Keratinocyte (primary cell): ENCODE results near the gene CXCR2. TPM values are rescaled to one million over a fixed set of nuclear protein-coding genes. Genes with fewer than 3 reads are reported as not detected.
"Not testable (repeated sequence)": the region's sequence is repeated elsewhere in the genome, so short reads cannot be mapped to it uniquely, and the experiment has no call there.

ENCODE experiments used
- DNase-seq: peaks from one replicate; pipeline ENCODE4 v3.0.0-alpha.2; 2011; ENCODE audit warnings: low read depth, missing footprints, low spot score
- FAIRE-seq: peaks from 2 replicates; lab custom pipeline; 2011; peaks lifted over from hg19 to GRCh38; lab: Jason Lieb, UNC
- H2AFZ ChIP-seq: 2 replicates; pipeline ENCODE4 v1.6.0; 2012; ENCODE audit warnings: low read length, control low read depth, inconsistent platforms; ENCODE audit not compliant: control insufficient read depth
- H3K27ac ChIP-seq: 2 replicates; pipeline ENCODE4 v1.5.1; 2011; ENCODE audit warnings: low read length; ENCODE audit not compliant: control insufficient read depth, insufficient read depth
- H3K27me3 ChIP-seq: 3 replicates; pipeline ENCODE4 v1.6.0; 2011; ENCODE audit warnings: low read length; ENCODE audit not compliant: control insufficient read depth, insufficient read depth; ENCODE audit errors: extremely low read depth
- H3K36me3 ChIP-seq, 2 experiments: 2 replicates in 1 of 2; 3 replicates in 1 of 2; pipeline ENCODE4 v1.5.1; 2011; ENCODE audit warnings: low read length in 2 of 2, mild to moderate bottlenecking in 1 of 2; ENCODE audit not compliant: control insufficient read depth in 2 of 2, insufficient read depth in 2 of 2; ENCODE audit errors: extremely low read depth in 1 of 2
- H3K4me1 ChIP-seq: 3 replicates; pipeline ENCODE4 v1.5.1; 2011; ENCODE audit warnings: low read length; ENCODE audit not compliant: control insufficient read depth, insufficient read depth; ENCODE audit errors: extremely low read depth
- H3K4me2 ChIP-seq: 3 replicates; pipeline ENCODE4 v1.6.0; 2011; ENCODE audit warnings: low read depth, low read length; ENCODE audit not compliant: control insufficient read depth, insufficient read depth; ENCODE audit errors: extremely low read depth
- H3K4me3 ChIP-seq, 3 experiments: fragments of 200-600 bp in 1 of 3; sonication (generic) in 1 of 3; 2 replicates in 2 of 3; 3 replicates in 1 of 3; pipeline ENCODE4 v1.5.1; 2011 to 2016; ENCODE audit warnings: low read length in 3 of 3, mild to moderate bottlenecking in 3 of 3, control low read depth in 2 of 3, inconsistent platforms in 1 of 3, low read depth in 1 of 3, mixed read lengths in 1 of 3, mixed run types in 1 of 3, moderate library complexity in 1 of 3; ENCODE audit not compliant: control insufficient read depth in 2 of 3, insufficient read depth in 2 of 3; ENCODE audit errors: extremely low read depth in 1 of 3
- H3K79me2 ChIP-seq: 2 replicates; pipeline ENCODE4 v1.6.0; 2012; ENCODE audit warnings: low read length; ENCODE audit not compliant: control insufficient read depth, insufficient read depth
- H3K9ac ChIP-seq: 3 replicates; pipeline ENCODE4 v1.6.0; 2011; ENCODE audit warnings: low read length; ENCODE audit not compliant: control insufficient read depth, insufficient read depth; ENCODE audit errors: extremely low read depth
- H3K9me1 ChIP-seq: 3 replicates; pipeline ENCODE4 v1.6.0; 2011; ENCODE audit warnings: low read length; ENCODE audit not compliant: control insufficient read depth, insufficient read depth; ENCODE audit errors: extremely low read depth
- H3K9me3 ChIP-seq: 2 replicates; pipeline ENCODE4 v1.5.1; 2012; ENCODE audit warnings: low read depth, low read length; ENCODE audit not compliant: control insufficient read depth
- H4K20me1 ChIP-seq: 3 replicates; pipeline ENCODE4 v1.6.0; 2011; ENCODE audit warnings: low read length; ENCODE audit not compliant: control insufficient read depth, insufficient read depth; ENCODE audit errors: extremely low read depth
- CTCF ChIP-seq, 3 experiments: IDR thresholded peaks in 1 of 3; conservative IDR thresholded peaks in 1 of 3; optimal IDR thresholded peaks in 1 of 3; 2 replicates in 2 of 3; 3 replicates in 1 of 3; pipeline versions ENCODE3 to v1.5.1; 2011; ENCODE audit warnings: low read length in 3 of 3, mild to moderate bottlenecking in 3 of 3, moderate library complexity in 2 of 3, control low read depth in 1 of 3, inconsistent platforms in 1 of 3; ENCODE audit not compliant: insufficient read depth in 2 of 3; ENCODE audit errors: extremely low read depth in 1 of 3
- EZH2 ChIP-seq: IDR thresholded peaks from one replicate; pipeline ENCODE4 v1.6.1; 2012; ENCODE audit warnings: inconsistent platforms, mild to moderate bottlenecking, low read length, moderate library complexity
- dilution Hi-C: fragments of 300-500 bp; cut with MboI; formaldehyde crosslinking; loops from one replicate; pipeline ENCODE4 v1.7.0; 2020; ENCODE audit warnings: low sequenced_read_pairs; ENCODE audit not compliant: extremely low pct_ligation_motif_present
- polyA plus RNA-seq, 5 experiments: library from polyadenylated mRNA; depleted of rRNA in 3 of 5; stranded (reverse) in 3 of 5; stranded (forward) in 1 of 5; unstranded in 1 of 5; fragments of >200 nt; gene quantifications; 1 replicate in 1 of 5; 2 replicates in 3 of 5; 3 replicates in 1 of 5; pipeline versions ENCODE4 v1.2.1 to v1.2.3, GENCODE V29; 2011 to 2012; ENCODE audit warnings: missing spikeins in 2 of 5, low read depth in 1 of 5, low replicate concordance in 1 of 5

Gene CXCR2
- polyA plus RNA-seq, 1 donor (not counting 4 experiments of a cell fraction or from before 2014, with no cell fraction given), result 1.4 TPM

- TF ChIP-seq EZH2 (no peak), CTCF (optimal IDR thresholded peaks at IDR 0.05 in 1 of 3, IDR thresholded peaks at IDR 0.05 in 1 of 3, conservative IDR thresholded peaks at IDR 0.05 in 1 of 3; ENCODE audit: extremely low read depth in 1 of 3, insufficient read depth in 2 of 3, low read length in 3 of 3) (peak; percentile 58 to 63 (median 61))
- DNase-seq (no peak), FAIRE-seq (no peak)
- H3K9ac ChIP-seq, result no peak overlapping the region
- H3K79me2 ChIP-seq, result no peaks in the 10 kb centered on the region
- H3K9me3 ChIP-seq, result no peaks in the 10 kb centered on the region
- H3K4me2 ChIP-seq, result no peak overlapping the region
- H3K27me3 ChIP-seq, result no peaks in the 10 kb centered on the region
- H3K9me1 ChIP-seq, result no peaks in the 10 kb centered on the region
- dilution Hi-C loops, result no loop called here
- H2AFZ ChIP-seq, result no peak overlapping the region
- peaks cover 24% of the 10 kb centered on the region for H3K4me1 ChIP-seq
- H3K4me3 ChIP-seq, result no peak overlapping the region
- H3K27ac ChIP-seq, result no peak overlapping the region
- no peaks in the 10 kb centered on the region for H4K20me1 ChIP-seq
- H3K36me3 ChIP-seq, result no peaks in the 10 kb centered on the region
Observed at GRCh38 chr2:218168635-218169462, 43.0 kb downstream of the CXCR2 start.

GRCh38 chr2:218169757-218170546 is 44.1 kb downstream of the CXCR2 start:
- Histone ChIP-seq H3K4me3 (no peak overlapping the region), H3K9ac (no peak overlapping the region), H3K9me1 (no peaks in the 10 kb centered on the region), H3K4me2 (no peak overlapping the region), H2AFZ (no peak overlapping the region), H3K9me3 (no peaks in the 10 kb centered on the region), H3K36me3 (no peaks in the 10 kb centered on the region), H3K79me2 (no peaks in the 10 kb centered on the region), H3K4me1 (peaks cover 24% of the 10 kb centered on the region), H4K20me1 (no peaks in the 10 kb centered on the region), H3K27me3 (no peaks in the 10 kb centered on the region), H3K27ac (no peak overlapping the region)
- peak; percentile 34 for FAIRE-seq
- dilution Hi-C loops, result no loop called here
- DNase-seq, result no peak
- TF ChIP-seq CTCF (optimal IDR thresholded peaks at IDR 0.05 in 1 of 3, IDR thresholded peaks at IDR 0.05 in 1 of 3, conservative IDR thresholded peaks at IDR 0.05 in 1 of 3; ENCODE audit: extremely low read depth in 1 of 3, insufficient read depth in 2 of 3, low read length in 3 of 3) (no peak), EZH2 (no peak)

GRCh38 chr2:218171744-218172143 is 45.9 kb downstream of the CXCR2 start:
- FAIRE-seq, result not testable (repeated sequence)

More at GRCh38 chr2:218171744-218172143, 45.9 kb downstream of the CXCR2 start:
- H3K4me2 ChIP-seq, H3K9me3 ChIP-seq, H3K36me3 ChIP-seq, H3K79me2 ChIP-seq, H3K27ac ChIP-seq, dilution Hi-C loops, DNase-seq, H3K4me3 ChIP-seq, H4K20me1 ChIP-seq, H2AFZ ChIP-seq, H3K9me1 ChIP-seq, H3K9ac ChIP-seq, H3K27me3 ChIP-seq: not testable (repeated sequence)
- H3K4me1 ChIP-seq, result peaks cover 19% of the 10 kb centered on the region
